DND-41 (cell line): Measurements from ENCODE around the gene MEOX1.

Source experiments
- ATAC-seq: fragments of 200-7000 bp; cut with Tn5 transposase; 3 replicates; pipeline ENCODE4 v1.9.1; 2021; ENCODE audit warnings: low read depth; ENCODE audit not compliant: insufficient read depth
- DNase-seq: peaks from one replicate; pipeline ENCODE4 v3.0.0-alpha.2; 2020
- H2AFZ ChIP-seq: 2 replicates; pipeline ENCODE4 v1.6.0; 2012; ENCODE audit warnings: low read depth, low read length
- H3K27ac ChIP-seq: 2 replicates; pipeline ENCODE4 v1.5.1; 2012; ENCODE audit warnings: low read length, inconsistent platforms
- H3K27me3 ChIP-seq: fragments of 200-600 bp; sonication (generic); 2 replicates; pipeline ENCODE4 v1.6.0; 2012; ENCODE audit warnings: low read length, mild to moderate bottlenecking, inconsistent platforms; ENCODE audit not compliant: insufficient read depth, poor library complexity
- H3K36me3 ChIP-seq: 2 replicates; pipeline ENCODE4 v1.5.1; 2012; ENCODE audit warnings: low read length, inconsistent platforms; ENCODE audit not compliant: insufficient read depth
- H3K4me1 ChIP-seq: 2 replicates; pipeline ENCODE4 v1.5.1; 2012; ENCODE audit warnings: mild to moderate bottlenecking, low read length; ENCODE audit not compliant: insufficient read depth
- H3K4me2 ChIP-seq: 2 replicates; pipeline ENCODE4 v1.6.0; 2012; ENCODE audit warnings: mild to moderate bottlenecking, moderate library complexity, low read length, inconsistent platforms; ENCODE audit not compliant: insufficient read depth
- H3K4me3 ChIP-seq, 2 experiments: fragments of 200-600 bp in 1 of 2; shearing (Covaris generic) in 1 of 2; 2 replicates each; pipeline ENCODE4 v1.5.1; 2012 to 2016; ENCODE audit warnings: inconsistent platforms in 2 of 2, low read length in 2 of 2, mild to moderate bottlenecking in 2 of 2, low read depth in 1 of 2, moderate library complexity in 1 of 2
- H3K79me2 ChIP-seq: 2 replicates; pipeline ENCODE4 v1.6.0; 2012; ENCODE audit warnings: low read length, inconsistent platforms; ENCODE audit not compliant: insufficient read depth
- H3K9ac ChIP-seq: 2 replicates; pipeline ENCODE4 v1.6.0; 2012; ENCODE audit warnings: low read depth, mild to moderate bottlenecking, inconsistent platforms, low read length, moderate library complexity
- H3K9me3 ChIP-seq: 2 replicates; pipeline ENCODE4 v1.5.1; 2012; ENCODE audit warnings: low read length, moderate library complexity, mild to moderate bottlenecking, inconsistent platforms; ENCODE audit not compliant: insufficient read depth, severe bottlenecking
- H4K20me1 ChIP-seq: 2 replicates; pipeline ENCODE4 v1.6.0; 2012; ENCODE audit warnings: low read length; ENCODE audit not compliant: insufficient read depth
- EZH2 ChIP-seq: IDR thresholded peaks from 3 replicates; pipeline ENCODE4 v1.6.1; 2012; ENCODE audit warnings: borderline replicate concordance, low read depth, mild to moderate bottlenecking, moderate library complexity, low read length, inconsistent platforms; ENCODE audit not compliant: severe bottlenecking
- TF ChIP-seq, protein P1 (sequence below): IDR thresholded peaks from 2 replicates; pipeline ENCODE4 v1.5.1; 2012; ENCODE audit warnings: borderline replicate concordance, low read length, moderate library complexity, mild to moderate bottlenecking; ENCODE audit not compliant: poor library complexity, severe bottlenecking; ENCODE audit errors: extremely low read depth

Gene MEOX1

DNA sequence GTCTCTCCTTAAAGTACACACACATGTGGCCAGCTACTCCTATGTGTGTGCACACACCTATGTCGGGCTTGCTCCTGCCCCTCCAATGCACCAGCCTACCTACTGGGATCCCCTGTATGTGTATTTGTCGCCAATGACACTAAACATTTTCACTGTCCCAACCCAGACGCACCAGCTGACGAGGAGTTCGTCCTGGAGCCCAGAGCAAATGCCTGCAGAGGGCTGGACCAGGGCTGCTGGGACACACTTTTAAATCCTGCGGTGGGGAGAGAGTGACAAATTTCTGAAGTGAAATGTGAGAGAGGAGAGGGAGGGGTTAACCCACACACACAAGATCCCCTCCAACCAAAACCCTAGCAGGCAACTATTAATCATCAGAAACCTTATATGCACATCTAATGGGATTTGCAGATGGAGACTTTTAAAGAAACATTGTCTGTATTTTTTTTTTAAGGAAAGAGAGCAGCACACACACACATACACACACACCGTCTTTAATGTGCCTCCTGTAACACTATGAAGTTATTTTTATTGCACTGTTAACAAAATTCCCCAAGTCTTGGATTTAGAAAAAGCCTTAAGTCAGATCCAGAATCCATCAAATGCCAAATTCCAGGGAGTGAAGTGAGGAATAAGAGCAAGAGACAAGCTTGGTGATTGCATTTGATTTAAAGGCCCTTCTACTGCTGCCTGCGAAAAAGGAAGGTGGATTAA lies at the start of gene MEOX1:
MEOX1 (minus strand) TSS at position 224 of the 714 bp plus-strand sequence. CDS start 388 bp downstream, outside the sequence.
- H3K4me1 ChIP-seq = no peaks in the 10 kb centered on the region
- no peak within 1 kb of the TSS for H3K4me3 ChIP-seq
- ATAC-seq (no peak), DNase-seq (no peak)
- TF ChIP-seq, protein P1, sequence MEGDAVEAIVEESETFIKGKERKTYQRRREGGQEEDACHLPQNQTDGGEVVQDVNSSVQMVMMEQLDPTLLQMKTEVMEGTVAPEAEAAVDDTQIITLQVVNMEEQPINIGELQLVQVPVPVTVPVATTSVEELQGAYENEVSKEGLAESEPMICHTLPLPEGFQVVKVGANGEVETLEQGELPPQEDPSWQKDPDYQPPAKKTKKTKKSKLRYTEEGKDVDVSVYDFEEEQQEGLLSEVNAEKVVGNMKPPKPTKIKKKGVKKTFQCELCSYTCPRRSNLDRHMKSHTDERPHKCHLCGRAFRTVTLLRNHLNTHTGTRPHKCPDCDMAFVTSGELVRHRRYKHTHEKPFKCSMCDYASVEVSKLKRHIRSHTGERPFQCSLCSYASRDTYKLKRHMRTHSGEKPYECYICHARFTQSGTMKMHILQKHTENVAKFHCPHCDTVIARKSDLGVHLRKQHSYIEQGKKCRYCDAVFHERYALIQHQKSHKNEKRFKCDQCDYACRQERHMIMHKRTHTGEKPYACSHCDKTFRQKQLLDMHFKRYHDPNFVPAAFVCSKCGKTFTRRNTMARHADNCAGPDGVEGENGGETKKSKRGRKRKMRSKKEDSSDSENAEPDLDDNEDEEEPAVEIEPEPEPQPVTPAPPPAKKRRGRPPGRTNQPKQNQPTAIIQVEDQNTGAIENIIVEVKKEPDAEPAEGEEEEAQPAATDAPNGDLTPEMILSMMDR = no peak
- H3K27me3 ChIP-seq = peaks cover 41% of the 10 kb centered on the region
- H2AFZ ChIP-seq = no peak within 1 kb of the TSS
- no peak within 1 kb of the TSS for H3K4me2 ChIP-seq
- H3K9me3 ChIP-seq = no peaks in the 10 kb centered on the region
- H3K9ac ChIP-seq = no peak within 1 kb of the TSS
- H3K27ac ChIP-seq = no peak within 1 kb of the TSS
- peaks cover 5% of the 10 kb centered on the region; the same call in 1 of the 2 replicates for H4K20me1 ChIP-seq
- no peaks in the 10 kb centered on the region for H3K79me2 ChIP-seq
- H3K36me3 ChIP-seq = no peaks in the 10 kb centered on the region

DNA sequence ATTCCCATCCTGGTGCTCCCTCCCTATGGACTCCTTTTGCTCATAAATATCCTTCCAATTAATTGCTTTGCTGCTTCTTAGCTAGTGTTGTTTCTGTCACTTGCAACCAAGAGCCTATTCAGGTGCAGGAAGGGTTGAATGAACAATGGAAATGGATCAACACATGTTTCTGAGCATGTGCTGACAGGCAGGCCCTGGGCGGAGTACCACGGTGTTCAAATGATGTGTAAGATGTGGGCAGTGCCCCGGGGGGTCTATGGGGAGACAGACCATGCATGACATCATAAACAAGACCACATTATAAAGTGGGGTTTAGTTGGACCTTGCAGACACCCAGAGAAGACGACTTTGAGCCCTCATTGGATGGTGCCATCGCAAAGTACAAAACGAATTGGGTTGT lies 48.4 kb upstream of the MEOX1 start:
- H3K9ac ChIP-seq = no peak overlapping the region
- H3K4me3 ChIP-seq = no peak overlapping the region
- H3K9me3 ChIP-seq = no peaks in the 10 kb centered on the region
- H3K4me1 ChIP-seq = no peaks in the 10 kb centered on the region
- H3K36me3 ChIP-seq = no peaks in the 10 kb centered on the region
- no peak for ATAC-seq
- peaks cover 22% of the 10 kb centered on the region for H3K27me3 ChIP-seq
- no peak overlapping the region for H3K27ac ChIP-seq
- H3K79me2 ChIP-seq = no peaks in the 10 kb centered on the region
- no peak for DNase-seq
- TF ChIP-seq, protein P1 = no peak
- TF ChIP-seq EZH2 = no peak
- H2AFZ ChIP-seq = no peak overlapping the region
- no peak overlapping the region for H3K4me2 ChIP-seq
- no peaks in the 10 kb centered on the region; the same call in 1 of the 2 replicates for H4K20me1 ChIP-seq

DNA sequence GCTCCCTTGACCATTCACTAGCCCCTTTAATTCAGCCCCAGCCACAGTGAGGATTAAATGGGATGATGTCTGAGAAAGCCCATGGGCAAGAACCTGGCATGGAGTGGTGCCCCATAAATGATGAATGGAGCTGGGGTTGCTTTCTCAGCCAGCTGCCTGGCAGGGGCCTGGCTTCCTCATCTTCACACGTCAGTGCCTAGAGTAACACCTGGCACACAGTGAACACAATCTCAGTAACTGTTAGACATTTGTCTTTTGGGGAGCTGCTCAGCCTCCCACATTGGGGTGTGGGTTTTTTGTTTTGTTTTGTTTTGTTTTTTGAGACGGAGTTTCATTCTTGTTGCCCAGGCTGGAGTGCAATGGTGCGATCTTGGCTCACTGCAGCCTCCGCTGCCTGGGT lies 47.5 kb upstream of the MEOX1 start:
- Histone ChIP-seq H3K4me2 (no peak overlapping the region), H4K20me1 (no peaks in the 10 kb centered on the region; the same call in 1 of the 2 replicates), H3K27ac (no peak overlapping the region), H3K9me3 (no peaks in the 10 kb centered on the region), H2AFZ (no peak overlapping the region), H3K4me3 (no peak overlapping the region), H3K27me3 (peaks cover 14% of the 10 kb centered on the region), H3K4me1 (no peaks in the 10 kb centered on the region), H3K36me3 (no peaks in the 10 kb centered on the region), H3K9ac (no peak overlapping the region), H3K79me2 (no peaks in the 10 kb centered on the region)
- no peak for DNase-seq
- TF ChIP-seq, protein P1 = no peak
- no peak for TF ChIP-seq EZH2
- no peak for ATAC-seq
